Activated CD4-positive, CD25-positive, alpha-beta regulatory T cell treated with anti-CD3 and anti-CD28 coated beads, Interleukin-2, amount 50 U/mL, for 72 hours (primary cell): ENCODE results near the gene GMIP.
A peak's percentile ranks its signal among the peaks of the same experiment; 100 is the strongest.

Experiments used
- DNase-seq: peaks from one replicate; pipeline ENCODE4 v3.0.0; 2021

The GMIP gene

GRCh38 chr19:19602713-19603324, 40.6 kb downstream of the GMIP start:
- no peak for DNase-seq

GRCh38 chr19:19602136-19602712, 41.2 kb downstream of the GMIP start:
- DNase-seq: no peak

GRCh38 chr19:19600793-19601330, 42.6 kb downstream of the GMIP start:
- DNase-seq: no peak

GRCh38 chr19:19598728-19599451, 44.6 kb downstream of the GMIP start:
- DNase-seq: peak; percentile 56

DNA sequence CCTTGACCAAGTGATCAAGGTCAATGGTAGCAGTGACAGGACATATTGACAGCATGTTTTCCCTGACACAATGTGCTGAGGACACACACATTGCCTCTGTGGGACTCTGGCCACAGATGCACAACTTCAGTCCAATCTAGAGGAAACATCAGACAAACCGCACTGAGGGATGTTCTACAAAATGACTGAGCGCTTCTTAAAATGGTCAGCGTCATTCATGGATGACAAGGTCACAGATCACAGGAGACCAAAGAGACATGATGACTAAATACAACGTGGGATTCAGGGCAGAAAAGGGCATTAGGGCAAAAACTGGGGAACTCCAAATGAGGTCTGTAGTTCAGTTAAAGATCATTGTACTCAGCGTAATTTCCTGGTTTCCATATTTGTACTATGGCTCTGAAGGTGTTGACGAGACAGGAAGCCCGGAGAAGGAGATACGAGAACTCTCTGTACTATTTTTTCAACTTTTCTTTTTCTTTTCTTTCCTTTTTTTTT, 45.6 kb downstream of the GMIP start:
- peak; percentile 40 for DNase-seq

- no peak for DNase-seq
These were observed 48.2 kb downstream of the GMIP start for GRCh38 chr19:19595171-19595701.

DNA sequence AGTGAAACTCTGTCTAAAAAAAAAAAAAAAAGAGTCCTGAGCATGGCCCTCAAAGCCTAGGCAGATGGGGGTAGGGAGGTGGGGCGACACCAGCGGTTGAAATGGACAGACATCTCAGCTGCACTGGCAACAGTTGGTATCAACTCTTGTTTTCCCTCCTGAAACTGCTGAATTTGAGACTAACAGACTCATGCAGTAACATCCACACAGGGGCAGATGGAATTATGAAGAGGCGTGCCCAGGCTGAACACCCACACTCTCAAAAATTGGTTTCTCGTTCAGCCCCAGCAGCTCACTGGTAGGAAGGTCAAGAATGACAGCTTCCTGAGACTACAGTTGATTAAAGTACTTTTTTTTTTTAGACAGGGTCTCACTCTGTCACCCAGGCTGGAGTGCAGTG, 49.1 kb downstream of the GMIP start:
- no peak for DNase-seq

- DNase-seq: no peak
These were observed 50.8 kb downstream of the GMIP start for GRCh38 chr19:19592690-19593089.

DNA sequence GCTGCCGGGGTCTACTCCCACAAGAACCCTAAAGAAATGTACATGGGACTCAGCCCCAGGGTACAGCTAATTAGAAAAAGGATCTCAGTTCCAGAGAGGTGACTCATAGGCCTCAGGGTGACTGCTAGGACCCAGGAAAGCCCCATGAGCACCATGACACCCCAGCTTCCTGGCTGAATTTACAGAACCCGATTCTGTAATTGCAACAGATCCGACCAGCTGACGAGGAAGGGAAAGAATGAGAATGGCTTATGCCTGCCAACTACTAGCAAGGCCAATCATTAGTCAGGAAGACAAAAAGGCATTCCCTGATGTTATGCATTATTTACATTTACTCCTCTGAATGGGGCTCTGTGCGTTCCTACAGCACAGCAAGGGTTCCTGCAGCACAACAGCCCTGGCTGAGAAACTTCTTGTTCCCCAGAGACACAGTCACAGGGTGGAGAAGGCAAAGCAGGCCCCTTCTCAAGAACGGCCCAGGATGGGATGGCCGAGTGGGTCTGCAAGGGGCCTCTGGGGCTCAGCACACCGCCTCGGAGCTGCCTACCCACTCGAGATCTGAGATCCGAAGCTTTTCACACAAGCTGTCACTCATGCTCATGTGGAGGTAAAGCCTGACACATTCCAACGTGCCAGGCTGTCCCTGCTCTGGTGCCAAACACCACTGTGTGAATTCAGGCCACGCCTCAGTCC, 52.2 kb downstream of the GMIP start:
- DNase-seq: peak; percentile 55

- no peak for DNase-seq
These were observed 54.9 kb downstream of the GMIP start for GRCh38 chr19:19588546-19588945.

GRCh38 chr19:19587771-19588170, 55.7 kb downstream of the GMIP start:
- no peak for DNase-seq

DNA sequence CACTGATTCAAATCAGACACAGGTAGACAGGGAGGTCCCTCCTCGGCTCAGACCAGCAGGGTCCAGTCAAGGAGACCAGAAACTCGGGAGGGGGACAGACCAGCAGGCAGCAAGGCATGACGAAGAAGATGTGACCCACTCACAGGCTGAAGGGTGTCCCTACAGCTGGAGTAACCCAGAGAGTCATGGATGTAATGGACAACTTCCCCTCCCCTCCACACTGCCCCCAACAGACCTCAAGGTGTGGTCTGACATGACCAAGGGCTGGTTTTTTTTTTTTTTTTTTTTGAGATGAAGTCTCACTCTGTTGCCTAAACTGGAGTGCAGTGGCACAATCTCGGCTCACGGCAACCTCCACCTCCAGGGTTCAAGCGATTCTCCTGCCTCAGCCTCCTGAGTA, 59.1 kb downstream of the GMIP start:
- DNase-seq: no peak

GRCh38 chr19:19582471-19582870, 61.0 kb downstream of the GMIP start:
- no peak for DNase-seq

DNA sequence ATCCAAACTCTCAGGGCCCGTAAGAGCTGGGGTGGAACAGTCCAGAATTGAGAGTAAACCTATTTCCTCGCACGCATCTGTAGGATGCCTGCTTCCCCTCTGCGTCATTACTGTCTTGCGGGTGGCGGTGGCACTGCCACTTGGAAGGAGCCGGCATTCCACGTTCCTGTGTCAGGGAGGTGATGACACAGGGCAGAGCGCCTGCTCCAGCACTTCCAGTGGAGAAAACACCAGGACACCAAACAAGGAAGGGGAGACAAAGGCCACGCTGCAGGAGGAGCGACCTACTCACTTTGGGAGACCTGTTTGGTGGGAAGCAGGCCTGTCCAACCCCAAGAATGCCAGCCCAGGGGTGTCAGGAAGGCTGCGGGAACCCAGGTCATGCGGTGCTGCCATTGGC, 62.1 kb downstream of the GMIP start:
- no peak for DNase-seq

- no peak for DNase-seq
These were observed 63.0 kb downstream of the GMIP start for GRCh38 chr19:19580418-19580817.

- no peak for DNase-seq
These were observed 63.7 kb downstream of the GMIP start for GRCh38 chr19:19579533-19580361.
